Common myeloid progenitor, CD34-positive (primary cell): ENCODE results near the gene PCSK6.
"Not testable (repeated sequence)": the region's sequence is repeated elsewhere in the genome, so short reads cannot be mapped to it uniquely, and the experiment has no call there.

Experiments used
- CTCF ChIA-PET: fragments of 350-600 bp; sonication (Branson Sonifier 250); formaldehyde crosslinking; loops from one replicate; lab custom pipeline; 2021; ENCODE audit warnings: antibody characterized with exemption; lab: Charles Lee
- POLR2A ChIA-PET: fragments of 350-600 bp; sonication (Branson Sonifier 250); formaldehyde crosslinking; loops from one replicate; lab custom pipeline; 2021; ENCODE audit warnings: antibody characterized with exemption; lab: Charles Lee
- DNase-seq, 3 donors: peaks; one replicate each; pipeline versions ENCODE4 v3.0.0 to v3.0.0-alpha.2; 2013
- H3K27ac ChIP-seq, 2 experiments: 1 replicate in 1 of 2; 2 replicates in 1 of 2; pipeline ENCODE4 v1.7.0; 2013; ENCODE audit warnings: inconsistent platforms in 2 of 2, low read length in 2 of 2, mild to moderate bottlenecking in 2 of 2, low read depth in 1 of 2, moderate library complexity in 1 of 2; ENCODE audit not compliant: severe bottlenecking in 2 of 2, insufficient read depth in 1 of 2, poor library complexity in 1 of 2
- H3K27me3 ChIP-seq, 5 experiments: replicated peaks in 2 of 5; 1 replicate in 3 of 5; 2 replicates in 2 of 5; pipeline versions ENCODE4 v1.6.1 to v1.7.0; 2013; ENCODE audit warnings: low read length in 4 of 5, mild to moderate bottlenecking in 2 of 5, moderate library complexity in 2 of 5, inconsistent platforms in 1 of 5; ENCODE audit not compliant: insufficient read depth in 5 of 5, control insufficient read depth in 4 of 5
- H3K36me3 ChIP-seq, 4 experiments: 1 replicate in 2 of 4; 2 replicates in 2 of 4; pipeline versions ENCODE4 v1.6.1 to v1.7.0; 2013; ENCODE audit warnings: low read length in 3 of 4, control low read depth in 1 of 4, mild to moderate bottlenecking in 1 of 4; ENCODE audit not compliant: control insufficient read depth in 4 of 4, insufficient read depth in 4 of 4
- H3K4me1 ChIP-seq, 4 experiments: 1 replicate in 3 of 4; 2 replicates in 1 of 4; pipeline versions ENCODE4 v1.6.1 to v1.7.1; 2013; ENCODE audit warnings: low read length in 3 of 4, mild to moderate bottlenecking in 3 of 4, control low read depth in 1 of 4, inconsistent platforms in 1 of 4, moderate library complexity in 1 of 4; ENCODE audit not compliant: control insufficient read depth in 4 of 4, insufficient read depth in 4 of 4; ENCODE audit errors: control extremely low read depth in 1 of 4
- H3K4me3 ChIP-seq, 7 experiments: 1 replicate in 4 of 7; 2 replicates in 3 of 7; pipeline versions ENCODE4 v1.5.1 to v1.7.0; 2013; ENCODE audit warnings: mild to moderate bottlenecking in 7 of 7, low read length in 6 of 7, moderate library complexity in 6 of 7, inconsistent platforms in 2 of 7, low read depth in 2 of 7, control low read depth in 1 of 7; ENCODE audit not compliant: insufficient read depth in 4 of 7, control insufficient read depth in 1 of 7; ENCODE audit errors: extremely low read depth in 1 of 7
- H3K9me3 ChIP-seq, 5 experiments: 1 replicate in 4 of 5; 2 replicates in 1 of 5; pipeline versions ENCODE4 v1.6.1 to v1.7.1; 2013; ENCODE audit warnings: low read length in 4 of 5, mild to moderate bottlenecking in 2 of 5, inconsistent platforms in 1 of 5, low read depth in 1 of 5, moderate library complexity in 1 of 5; ENCODE audit not compliant: control insufficient read depth in 4 of 5, insufficient read depth in 2 of 5; ENCODE audit errors: control extremely low read depth in 1 of 5
- WGBS: methylation state at CpG from one replicate; pipeline ENCODE4 v1.1.5; 2013; ENCODE audit not compliant: insufficient coverage; 5-methylcytosine and 5-hydroxymethylcytosine counted together

The PCSK6 gene

GRCh38 chr15:101338502-101339057 lies 150.9 kb downstream of the PCSK6 start:
- H3K9me3 ChIP-seq = peaks cover 0 to 11% (median 0%) of the 10 kb centered on the region in 5 experiments
- CTCF ChIA-PET = interaction anchor here (1.2 kb wide), 1 partner anchor 20 kb away, joined by 6 read pairs; no protein-coding TSS in a partner anchor
- no peak overlapping the region for H3K4me3 ChIP-seq
- H3K36me3 ChIP-seq = no peaks in the 10 kb centered on the region
- H3K27me3 ChIP-seq = peaks cover 0 to 28% (median 10%) of the 10 kb centered on the region in 5 experiments
- H3K4me1 ChIP-seq = peaks cover 0 to 4% (median 0%) of the 10 kb centered on the region in 4 experiments
- POLR2A ChIA-PET = no interaction called here
- no peak for DNase-seq
- H3K27ac ChIP-seq = no peak overlapping the region
- no CpG with 5 or more reads among the region's 1 CpG for WGBS

GRCh38 chr15:101337976-101338375 lies 151.5 kb downstream of the PCSK6 start:
- DNase-seq = peak in 2 of 3 donors; percentile 14 to 17
- Histone ChIP-seq H3K9me3 (peaks cover 0 to 15% (median 0%) of the 10 kb centered on the region in 5 experiments), H3K36me3 (no peaks in the 10 kb centered on the region), H3K27me3 (peaks cover 0 to 28% (median 10%) of the 10 kb centered on the region in 5 experiments), H3K4me3 (no peak overlapping the region), H3K4me1 (peaks cover 0 to 4% (median 0%) of the 10 kb centered on the region in 4 experiments), H3K27ac (no peak overlapping the region)
- WGBS = 42% methylated on average over 7 of the region's 7 CpGs
- ChIA-PET POLR2A (no interaction called here), CTCF (no interaction called here)

GRCh38 chr15:101333907-101334789 lies 155.4 kb downstream of the PCSK6 start:
- H3K36me3 ChIP-seq, POLR2A ChIA-PET, H3K4me1 ChIP-seq, CTCF ChIA-PET, H3K27ac ChIP-seq: not testable (repeated sequence)
- DNase-seq = peak; percentile 65 to 87 (median 87)
- peaks cover 0 to 22% (median 0%) of the 10 kb centered on the region in 5 experiments for H3K9me3 ChIP-seq
- WGBS = 89% methylated on average over 3 of the region's 16 CpGs
- peak overlapping the region in 1 of 7 experiments; percentile 35 for H3K4me3 ChIP-seq
- peaks cover 0 to 50% (median 8%) of the 10 kb centered on the region in 5 experiments for H3K27me3 ChIP-seq

- CTCF ChIA-PET = interaction anchor here (0.9 to 1.5 kb wide), 3 partner anchors 10 to 315 kb away, joined by 3 read pairs; no protein-coding TSS in a partner anchor
- WGBS = 92% methylated on average over 7 of the region's 7 CpGs
Observed at GRCh38 chr15:101332061-101332467, 157.4 kb downstream of the PCSK6 start.

GRCh38 chr15:101329867-101330380 lies 159.6 kb downstream of the PCSK6 start:
- WGBS = 91% methylated on average over 9 of the region's 9 CpGs
- Histone ChIP-seq H3K4me3 (no peak overlapping the region), H3K4me1 (no peaks in the 10 kb centered on the region), H3K9me3 (peaks cover 0 to 20% (median 0%) of the 10 kb centered on the region in 5 experiments), H3K27ac (no peak overlapping the region), H3K36me3 (no peaks in the 10 kb centered on the region), H3K27me3 (peaks cover 0 to 71% (median 19%) of the 10 kb centered on the region in 5 experiments)
- CTCF ChIA-PET = interaction anchor here (1.0 to 1.1 kb wide), 2 partner anchors 10 to 13 kb away, joined by 3 to 4 read pairs; no protein-coding TSS in a partner anchor
- DNase-seq = peak in 2 of 3 donors; percentile 14
- POLR2A ChIA-PET = no interaction called here

More at GRCh38 chr15:101332061-101332467, 157.4 kb downstream of the PCSK6 start:
- DNase-seq = no peak
- no peaks in the 10 kb centered on the region for H3K36me3 ChIP-seq
- no peaks in the 10 kb centered on the region for H3K4me1 ChIP-seq
- peaks cover 0 to 56% (median 13%) of the 10 kb centered on the region in 5 experiments for H3K27me3 ChIP-seq
- H3K27ac ChIP-seq = no peak overlapping the region
- POLR2A ChIA-PET = no interaction called here
- H3K9me3 ChIP-seq = peaks cover 0 to 22% (median 0%) of the 10 kb centered on the region in 5 experiments
- H3K4me3 ChIP-seq = no peak overlapping the region

GRCh38 chr15:101329309-101329863 lies 160.1 kb downstream of the PCSK6 start:
- H3K4me3 ChIP-seq = no peak overlapping the region
- H3K36me3 ChIP-seq = no peaks in the 10 kb centered on the region
- H3K27me3 ChIP-seq = peaks cover 0 to 76% (median 22%) of the 10 kb centered on the region in 5 experiments
- H3K27ac ChIP-seq = no peak overlapping the region
- peaks cover 0 to 15% (median 0%) of the 10 kb centered on the region in 5 experiments for H3K9me3 ChIP-seq
- 80% methylated on average over 13 of the region's 14 CpGs for WGBS
- H3K4me1 ChIP-seq = no peaks in the 10 kb centered on the region
- ChIA-PET POLR2A (no interaction called here), CTCF (interaction anchor here (1.0 to 1.1 kb wide), 2 partner anchors 9 to 13 kb away, joined by 3 to 4 read pairs; no protein-coding TSS in a partner anchor)
- no peak for DNase-seq
